DMS114 treated with DMSO at 0.1 percent for 48 hours (cell line): ENCODE data around the gene AQP2.

ENCODE experiments used
- DNase-seq: peaks from one replicate; lab custom pipeline; 2025; ENCODE audit not compliant: unreplicated experiment; lab: John Stamatoyannopoulos, UW

AQP2 gene

DNA sequence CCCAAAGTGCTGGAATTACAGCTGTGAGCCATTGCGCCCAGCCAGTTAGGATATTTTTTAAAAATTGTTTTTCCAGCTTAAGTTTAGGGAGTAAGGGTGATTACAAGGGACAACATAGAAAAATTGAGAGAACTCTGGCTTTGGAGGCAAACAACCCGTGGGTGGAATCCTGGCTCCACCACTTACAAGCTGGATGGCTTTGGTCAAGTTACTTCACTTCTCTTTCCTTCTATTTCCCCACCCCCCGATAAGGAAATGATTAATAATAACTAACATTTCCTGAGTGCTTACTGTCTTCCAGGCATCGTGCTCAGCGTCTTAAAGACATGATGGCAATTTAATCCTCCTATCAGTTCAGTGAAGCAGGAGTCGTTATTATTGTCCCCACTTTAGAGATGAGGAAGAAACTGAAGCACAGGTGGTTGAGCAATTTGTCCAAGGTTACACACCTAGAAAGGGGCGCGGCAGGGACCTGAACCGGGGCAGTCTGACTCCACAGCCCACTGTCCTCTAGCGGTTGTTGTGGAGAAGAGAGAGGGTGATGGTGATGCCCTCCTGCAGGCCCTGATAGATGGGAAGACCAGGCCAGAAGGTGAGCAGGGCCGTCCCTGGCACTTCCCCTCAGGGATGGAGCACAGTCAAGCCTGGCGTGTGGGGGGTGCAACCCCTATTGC is 30.2 kb upstream of the AQP2 start:
- no peak for DNase-seq

DNA sequence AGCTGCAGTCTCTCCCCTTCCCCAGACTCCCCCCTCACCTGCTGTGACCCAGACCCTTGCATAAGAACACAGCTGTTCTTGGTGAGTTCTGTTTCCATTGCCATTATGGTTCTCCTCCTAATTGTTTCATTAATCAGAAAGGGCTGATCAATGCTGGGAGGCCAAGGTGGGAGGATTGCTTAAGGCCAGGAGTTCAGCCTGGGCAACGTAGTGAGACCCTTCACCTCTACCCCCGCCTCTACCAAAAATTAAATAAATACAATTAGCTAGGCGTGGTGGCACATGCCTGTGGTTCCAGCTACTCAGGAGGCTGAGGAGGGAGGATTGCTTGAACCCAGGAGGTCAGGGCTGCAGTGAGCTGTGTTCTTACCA is 29.6 kb upstream of the AQP2 start:
- no peak for DNase-seq

DNA sequence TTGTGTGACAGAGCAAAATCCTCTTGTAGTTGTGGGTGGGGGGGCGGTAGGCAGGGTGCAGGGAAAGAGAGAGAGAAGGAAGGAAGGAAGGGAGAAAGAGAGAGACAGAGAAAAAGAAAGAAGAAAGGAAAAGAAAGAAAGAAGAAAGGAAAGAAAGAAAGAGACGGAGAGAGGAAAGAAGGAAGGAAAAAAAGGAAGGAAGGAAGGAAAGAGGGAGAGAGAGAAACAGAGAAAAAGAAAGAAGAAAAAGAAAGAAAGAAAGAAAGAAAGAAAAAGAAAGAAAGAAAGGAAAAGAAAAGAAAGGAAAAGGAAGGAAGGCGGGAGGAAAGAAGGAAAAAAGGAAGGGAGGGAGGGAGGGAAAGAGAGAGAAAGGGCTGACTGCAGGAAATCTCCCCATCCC is 29.2 kb upstream of the AQP2 start:
- no peak for DNase-seq

DNA sequence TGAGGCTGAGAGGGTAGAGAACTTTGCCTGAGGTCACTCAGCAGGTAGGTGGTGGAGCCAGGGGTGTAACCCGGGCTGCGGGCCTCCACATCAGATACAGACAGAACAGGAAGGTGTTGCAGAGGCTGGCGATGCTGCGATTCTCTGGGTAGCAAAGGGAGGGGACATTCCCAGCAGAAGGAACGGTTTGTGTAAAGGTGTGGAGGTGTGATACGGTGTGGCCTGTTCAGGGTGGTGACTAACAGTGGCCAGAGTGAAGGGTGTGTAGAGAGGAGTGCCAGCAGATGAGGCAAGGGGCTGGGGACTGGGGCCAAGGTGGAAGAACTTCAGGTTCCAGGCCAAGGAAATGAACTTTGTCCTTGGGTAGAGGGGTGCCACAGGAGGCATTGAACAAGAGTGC is 28.6 kb upstream of the AQP2 start:
- DNase-seq = no peak

DNA sequence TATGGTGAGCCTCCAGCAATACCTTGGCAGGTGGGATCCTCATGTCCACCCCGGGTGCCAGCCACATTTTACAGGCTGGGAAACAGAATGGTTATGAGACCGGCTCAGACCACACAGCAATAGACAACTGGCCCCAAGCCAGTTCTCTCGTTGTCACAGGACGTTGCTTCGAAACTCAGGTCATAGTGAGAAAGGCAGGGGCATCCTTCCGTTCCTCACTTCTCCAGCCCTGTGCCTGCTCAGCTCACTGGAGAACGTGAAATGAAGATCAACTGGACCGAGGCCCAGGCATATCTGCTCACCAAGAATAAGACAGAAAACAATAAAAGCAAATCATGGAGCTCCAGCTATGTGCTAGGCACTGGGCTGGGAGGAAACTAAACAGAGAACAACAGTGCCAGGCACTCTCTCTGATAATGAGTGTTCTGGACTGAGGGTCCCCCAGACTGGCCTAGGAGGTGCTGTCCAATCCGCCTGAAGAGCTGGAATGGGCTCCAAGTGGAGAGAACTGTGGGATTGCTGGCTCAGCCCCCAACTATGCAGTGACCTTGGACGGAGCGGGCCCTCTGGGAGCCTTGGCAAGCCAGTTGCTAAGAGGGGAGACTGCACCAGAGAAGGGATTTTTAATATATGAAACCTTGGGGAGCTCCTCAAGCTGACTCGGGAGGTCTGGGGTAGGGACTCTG is 28.0 kb upstream of the AQP2 start:
- DNase-seq = no peak

DNA sequence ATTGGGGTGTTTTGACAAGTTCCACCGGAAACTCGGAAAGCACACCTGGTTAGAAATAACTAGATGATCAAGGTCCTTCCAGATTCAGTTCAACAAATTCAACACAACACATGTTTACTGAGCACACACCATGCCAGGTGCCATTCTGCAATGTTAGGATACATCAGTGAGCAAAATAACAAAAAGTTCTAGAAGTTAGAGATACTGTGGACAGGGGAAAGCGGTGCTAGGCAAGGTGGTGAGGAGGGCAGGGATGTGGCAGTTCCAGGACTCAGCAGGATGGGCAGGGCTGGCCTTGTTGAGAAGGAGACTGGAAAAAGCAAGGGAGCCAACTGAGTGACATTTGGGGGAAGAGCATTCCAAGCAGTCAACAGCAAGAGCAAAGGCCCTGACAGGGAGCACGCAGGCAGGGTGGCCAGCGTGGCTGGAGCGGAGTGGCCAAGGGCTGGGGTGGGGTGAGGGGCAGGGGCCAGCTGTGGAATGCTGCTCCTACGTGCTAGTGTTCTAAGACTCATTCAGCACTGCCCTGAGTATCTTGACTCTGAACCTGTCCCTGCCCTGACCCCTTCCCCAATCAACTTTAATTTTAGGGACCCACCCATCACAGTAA is 27.4 kb upstream of the AQP2 start:
- no peak for DNase-seq

DNA sequence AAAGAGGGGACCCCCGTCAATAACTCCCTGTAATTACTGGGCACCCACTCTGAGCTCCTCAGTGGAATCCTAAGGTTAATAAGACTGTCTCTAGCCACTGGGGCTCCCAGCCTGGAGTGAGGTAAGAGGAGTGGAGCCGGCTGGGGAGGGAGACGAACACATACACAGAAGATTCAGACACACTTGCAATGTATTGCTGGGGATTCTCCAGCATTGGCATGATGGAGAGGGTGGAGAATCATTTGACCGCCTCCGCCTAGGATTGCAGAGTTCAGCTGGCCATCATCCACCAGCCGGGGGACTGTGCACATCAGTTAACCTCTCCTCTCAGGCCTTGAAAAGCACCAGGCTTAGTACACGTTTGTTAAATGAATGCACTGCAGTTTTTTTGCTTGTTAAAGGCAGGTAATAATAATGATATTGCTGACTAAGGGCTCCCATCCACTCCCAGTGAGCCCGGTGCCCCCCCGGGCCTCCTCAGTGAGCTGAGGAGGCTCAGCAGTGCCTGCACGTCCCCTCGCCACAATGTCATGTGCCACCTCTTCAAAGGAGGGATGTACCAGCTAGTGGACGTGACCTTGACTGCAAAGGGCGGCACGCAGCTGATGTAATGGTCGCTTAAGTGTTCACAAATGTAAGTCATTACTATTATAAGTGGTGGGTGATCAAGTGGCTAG is 26.5 kb upstream of the AQP2 start:
- DNase-seq = no peak

DNA sequence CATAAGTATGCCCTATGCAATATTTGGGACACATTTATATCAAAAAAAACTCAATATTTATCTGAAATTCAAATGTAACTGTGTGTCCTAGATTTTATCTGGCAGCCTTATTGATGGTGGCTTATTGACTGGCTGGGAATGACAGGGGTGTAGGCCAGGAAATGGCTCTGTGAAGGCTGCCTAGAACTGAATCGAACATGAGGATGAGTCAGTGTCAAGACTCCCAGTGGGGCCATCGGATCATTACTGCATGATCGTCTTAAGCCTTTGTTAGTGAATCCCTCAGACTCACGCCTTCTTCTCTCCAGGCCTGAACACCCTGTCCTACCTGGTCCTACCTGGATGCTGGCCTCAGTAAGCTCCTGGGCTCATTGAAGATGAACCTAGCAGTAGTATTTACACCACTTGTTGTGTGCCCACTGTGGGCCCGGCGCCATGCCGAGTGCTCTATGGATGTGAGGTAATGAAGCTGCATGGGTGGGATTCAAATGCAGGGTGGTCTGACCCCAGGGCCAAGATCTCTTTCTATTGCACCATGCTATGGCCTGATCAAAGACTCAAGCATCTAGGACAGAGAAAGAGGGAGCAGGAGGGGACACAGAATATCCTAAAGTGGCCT is 25.8 kb upstream of the AQP2 start:
- DNase-seq = no peak

DNA sequence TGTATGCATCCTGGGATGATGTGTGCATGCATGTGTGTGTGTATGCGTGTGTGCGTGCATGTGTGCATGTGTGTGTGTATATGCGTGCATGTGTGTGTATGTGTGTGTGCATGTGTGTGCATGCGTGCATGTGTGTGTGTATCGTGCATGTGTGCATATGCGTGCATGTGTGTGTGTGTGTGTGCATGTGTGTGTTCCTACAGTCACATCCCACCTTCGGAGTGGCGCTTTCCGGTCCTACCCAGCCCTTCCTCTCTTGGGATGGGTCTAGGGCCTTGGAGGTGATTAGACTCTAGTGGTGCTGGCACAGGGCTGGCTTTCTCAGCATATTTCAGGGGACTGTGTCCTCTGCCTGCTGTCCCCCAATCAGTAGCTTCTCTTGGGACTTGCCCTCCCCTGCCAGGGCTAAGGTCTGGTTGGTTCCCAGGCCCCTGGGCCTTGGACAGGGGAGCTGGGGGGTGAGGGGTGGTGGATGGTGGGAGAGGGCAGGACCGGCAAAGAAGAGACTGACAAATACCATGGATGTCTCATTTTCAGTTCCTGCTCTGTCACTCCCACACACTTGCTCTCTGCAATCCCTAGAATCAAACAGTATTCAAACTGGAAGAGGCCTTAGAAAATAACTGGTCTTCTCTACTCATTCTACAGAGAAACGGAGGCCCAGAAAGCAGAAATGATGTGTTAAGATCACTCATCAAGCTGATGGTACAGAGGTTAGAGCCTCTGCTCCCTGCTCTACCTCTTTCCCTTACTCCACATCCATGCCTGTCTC is 24.9 kb upstream of the AQP2 start:
- DNase-seq = no peak

DNA sequence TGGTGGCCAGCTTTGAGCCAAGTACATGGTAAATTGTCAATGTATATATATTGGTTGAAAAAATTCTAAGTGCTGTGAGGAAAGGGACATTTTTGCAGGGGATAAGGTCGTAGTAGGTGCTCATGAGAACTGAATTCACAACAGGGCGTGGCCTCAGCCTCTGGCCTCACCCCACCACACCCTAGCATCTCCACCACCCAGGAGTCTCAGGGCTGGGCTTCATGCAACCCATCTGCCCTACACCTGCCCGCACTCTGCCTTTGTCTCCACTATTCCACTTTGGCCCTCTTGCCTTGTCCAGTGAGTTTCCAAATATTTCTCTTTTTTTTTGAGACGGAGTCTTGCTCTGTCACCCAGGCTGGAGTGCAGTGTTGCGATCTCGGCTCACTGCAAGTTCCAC is 22.1 kb upstream of the AQP2 start:
- no peak for DNase-seq

DNA sequence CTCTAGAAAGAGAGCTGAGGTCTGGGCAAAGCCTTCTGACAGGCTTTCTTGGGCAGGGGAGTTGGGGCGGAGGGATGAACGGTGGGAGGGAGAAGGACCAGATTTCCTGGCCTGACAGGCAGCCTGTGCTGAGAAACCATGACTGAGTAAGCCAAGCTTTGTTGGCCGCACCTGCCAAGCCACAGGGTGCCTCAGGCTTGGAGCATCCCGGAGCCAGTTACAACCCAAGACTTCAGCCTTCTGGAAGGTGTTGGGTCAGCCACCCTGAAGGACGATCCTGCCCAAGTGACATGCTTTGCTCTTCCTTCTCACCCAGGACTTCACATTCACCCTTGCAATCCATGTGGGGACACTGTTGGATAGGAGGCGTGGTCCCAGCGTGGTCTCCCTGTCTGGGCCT is 21.0 kb upstream of the AQP2 start:
- DNase-seq = no peak

DNA sequence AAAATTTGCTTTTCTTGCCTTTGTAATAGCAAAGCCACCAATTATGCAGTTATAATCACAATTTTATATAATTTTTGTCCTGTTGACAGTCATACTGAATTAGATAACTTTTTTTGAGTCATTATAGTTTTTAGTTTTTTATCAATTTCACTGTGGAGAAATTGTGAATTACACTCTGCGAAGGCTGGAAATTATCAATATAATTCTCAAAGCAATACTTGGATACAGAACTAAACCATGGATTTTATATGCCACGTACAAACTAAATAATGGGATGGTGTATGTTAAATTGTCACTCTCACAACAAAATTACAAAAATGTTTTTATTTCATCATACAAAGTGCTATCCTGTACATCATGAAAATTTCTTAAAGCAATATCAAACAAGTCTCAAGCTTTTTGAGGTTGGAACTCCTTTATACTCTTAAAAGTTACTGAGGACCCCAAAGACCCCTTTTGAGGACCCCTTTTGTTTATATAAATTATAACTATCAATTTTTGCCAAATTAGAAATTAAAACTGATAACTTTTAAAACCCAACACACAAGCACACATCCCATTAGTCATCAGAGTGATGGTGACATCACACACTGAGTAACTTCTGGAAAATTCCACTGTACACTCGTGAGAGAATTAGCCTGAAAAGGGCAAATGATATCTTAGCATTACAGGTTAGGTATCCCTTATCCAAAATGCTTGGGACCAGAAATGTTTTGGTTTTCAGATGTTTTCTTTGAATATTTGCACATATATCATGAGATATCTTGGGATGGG is 19.8 kb upstream of the AQP2 start:
- no peak for DNase-seq

DNA sequence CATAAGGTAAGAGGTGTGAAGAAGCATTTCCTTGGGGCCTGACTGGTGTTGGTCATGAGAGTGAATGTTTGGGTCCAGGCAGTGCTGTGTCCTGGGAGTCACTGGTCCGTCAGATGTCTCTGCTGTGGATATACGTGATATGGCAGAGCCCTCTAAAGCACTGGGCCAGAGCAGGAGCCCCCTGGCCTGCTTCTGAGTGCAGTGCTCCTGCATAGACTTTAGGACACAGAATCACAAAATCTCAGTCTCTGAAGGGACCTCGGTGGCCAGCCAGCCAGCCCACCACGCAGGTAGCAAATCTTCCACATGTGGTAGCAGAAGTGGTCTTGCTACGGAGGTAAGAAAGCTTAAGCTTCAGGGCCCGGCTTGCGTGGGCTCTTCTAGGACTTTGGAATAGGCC is 18.5 kb upstream of the AQP2 start:
- no peak for DNase-seq

DNA sequence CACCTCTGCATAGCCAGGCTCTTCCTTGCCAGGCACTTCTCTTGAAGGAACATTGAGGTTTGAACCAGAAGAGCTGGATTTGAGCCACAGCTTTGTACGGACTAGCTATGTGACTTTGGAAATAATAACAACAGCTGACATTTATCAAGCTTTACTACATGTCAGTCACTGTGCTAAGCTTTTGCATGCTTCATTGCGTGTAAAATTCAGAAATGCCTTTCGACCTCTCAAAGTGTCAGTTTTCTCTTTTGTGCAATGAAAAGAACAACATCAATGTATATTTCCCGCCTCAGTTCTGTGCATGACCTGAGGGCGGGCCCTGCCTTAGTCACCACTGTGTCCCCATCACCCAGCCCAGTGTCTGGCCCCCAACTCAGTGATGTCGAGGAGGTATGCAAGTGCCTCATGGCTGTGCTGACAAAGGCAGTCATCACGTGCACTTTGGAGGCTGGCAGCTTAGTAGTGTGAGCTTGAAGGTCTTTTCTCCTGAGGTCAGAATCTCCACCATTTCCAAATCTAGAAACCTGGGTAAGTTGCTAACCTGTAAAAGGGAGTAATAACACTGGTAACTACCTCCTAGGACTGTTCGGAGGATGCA is 17.9 kb upstream of the AQP2 start:
- no peak for DNase-seq

DNA sequence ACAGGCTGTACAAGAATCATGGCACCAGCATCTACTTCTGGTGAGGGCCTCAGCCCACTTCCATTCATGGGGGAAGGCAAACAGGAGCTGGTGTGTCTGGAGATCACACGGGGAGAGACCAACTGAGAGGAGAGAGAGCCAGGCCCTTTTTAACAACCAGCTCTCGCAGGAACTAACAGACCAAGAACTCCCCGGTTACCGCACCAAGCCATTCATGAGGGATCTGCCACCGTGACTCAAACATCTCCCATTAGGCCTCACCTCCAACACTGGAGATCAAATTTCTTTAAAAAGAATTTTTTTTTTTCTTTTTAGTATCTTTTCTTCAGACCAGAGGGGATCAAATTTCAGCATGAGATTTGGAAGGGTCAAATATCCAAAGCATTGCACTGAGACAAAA is 16.7 kb upstream of the AQP2 start:
- no peak for DNase-seq

DNA sequence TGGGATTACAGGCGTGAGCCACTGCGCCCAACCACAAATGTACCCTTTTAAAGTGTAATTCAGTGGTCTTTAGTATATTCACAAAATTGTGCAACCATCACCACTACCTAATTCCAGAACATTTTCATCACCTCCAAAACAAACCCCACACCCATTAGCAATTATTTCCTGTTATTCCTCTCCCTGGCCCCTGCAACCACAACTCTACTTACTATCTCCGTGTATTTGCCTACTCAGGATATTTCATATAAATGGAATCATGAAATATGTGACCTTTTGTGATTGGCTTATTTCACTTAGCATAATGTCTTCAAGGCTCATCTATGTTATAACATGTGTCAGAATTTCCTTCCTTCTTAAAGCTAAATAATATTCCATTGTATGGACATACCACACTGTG is 16.0 kb upstream of the AQP2 start:
- no peak for DNase-seq

DNA sequence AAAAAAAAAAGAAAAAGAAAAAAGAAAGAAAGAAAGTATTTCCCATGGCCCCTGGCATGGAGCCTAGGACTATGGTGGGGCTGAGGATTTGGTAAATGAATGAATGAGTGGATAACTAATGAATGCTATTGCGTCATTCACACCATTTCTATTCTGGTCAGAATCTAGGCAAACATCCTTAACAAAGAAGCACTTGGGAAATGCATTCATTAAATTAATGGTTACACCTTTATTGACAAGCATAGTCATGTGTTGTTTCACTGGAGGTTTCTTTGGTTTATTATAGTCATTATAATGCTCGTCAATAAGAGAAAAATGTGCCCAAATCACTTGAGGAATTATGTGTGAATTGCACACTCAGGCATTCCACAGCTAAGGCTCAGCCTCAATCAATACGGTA is 13.6 kb upstream of the AQP2 start:
- no peak for DNase-seq

DNA sequence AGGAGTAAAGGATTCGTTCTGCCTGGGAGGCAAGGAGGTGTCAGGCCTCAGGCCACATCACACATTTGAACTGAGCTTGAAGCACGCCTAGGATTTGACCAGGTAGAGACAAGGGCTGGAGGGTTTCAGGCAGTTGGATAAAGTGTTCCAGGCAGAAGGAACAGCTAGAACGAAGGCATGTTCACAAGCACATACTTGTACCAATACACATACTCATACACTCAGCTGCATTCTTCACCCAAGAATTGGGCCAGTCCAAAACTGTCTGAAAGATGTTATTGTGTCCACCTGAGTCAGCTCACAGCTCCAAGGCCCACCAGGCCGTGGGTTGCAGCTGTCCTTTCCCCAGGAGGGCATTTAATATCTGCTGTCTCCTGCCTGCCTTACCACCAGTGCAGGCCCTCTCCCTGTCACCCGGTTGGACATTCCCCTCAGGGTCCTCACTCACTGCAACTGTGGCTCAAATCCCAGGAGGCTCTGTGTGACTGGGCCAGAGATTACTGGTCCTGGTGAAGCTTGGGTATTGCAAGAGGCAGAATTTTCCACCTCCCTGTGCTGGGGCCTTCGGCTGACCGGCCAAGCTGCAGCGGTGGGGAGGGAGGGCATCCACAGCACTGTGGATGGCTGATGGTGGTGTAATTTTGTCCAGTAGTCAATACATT is 12.8 kb upstream of the AQP2 start:
- DNase-seq = no peak

DNA sequence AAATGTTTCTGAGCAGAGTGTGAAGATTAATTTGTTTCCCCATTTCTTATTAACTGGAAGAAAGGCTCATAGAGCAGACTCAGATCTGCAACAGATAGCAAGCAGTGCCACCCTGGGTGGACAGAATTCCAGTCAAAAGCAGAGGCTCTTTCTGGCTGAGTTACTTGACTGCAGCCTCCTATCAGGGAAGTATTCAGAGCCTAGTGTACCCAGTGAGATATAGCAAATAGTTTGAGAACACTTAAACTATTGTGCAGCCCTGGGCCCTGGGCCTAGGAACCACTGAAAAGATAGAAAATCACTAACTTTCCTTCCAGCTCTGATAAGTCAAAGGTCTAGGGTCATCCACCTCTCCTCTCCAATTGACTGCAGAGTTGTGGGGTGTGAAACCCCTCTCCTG is 11.2 kb upstream of the AQP2 start:
- no peak for DNase-seq
